Raji (cell line): ENCODE data around the gene ACADL.

ENCODE experiments used
- POLR2A ChIP-seq: IDR thresholded peaks from 2 replicates; pipeline ENCODE4 v1.6.1; 2011; ENCODE audit warnings: low read depth, low read length, control low read depth; ENCODE audit not compliant: insufficient read depth

Gene ACADL

GRCh38 chr2:210224941-210225672, at the start of gene ACADL:
TSS of gene ACADL (minus strand) at chr2:210225447. CDS start at chr2:210225263, 184 bp downstream.
- TF ChIP-seq POLR2A: no peak

- no peak for TF ChIP-seq POLR2A
Observed at GRCh38 chr2:210271300-210271699, 46.1 kb upstream of the ACADL start.

DNA sequence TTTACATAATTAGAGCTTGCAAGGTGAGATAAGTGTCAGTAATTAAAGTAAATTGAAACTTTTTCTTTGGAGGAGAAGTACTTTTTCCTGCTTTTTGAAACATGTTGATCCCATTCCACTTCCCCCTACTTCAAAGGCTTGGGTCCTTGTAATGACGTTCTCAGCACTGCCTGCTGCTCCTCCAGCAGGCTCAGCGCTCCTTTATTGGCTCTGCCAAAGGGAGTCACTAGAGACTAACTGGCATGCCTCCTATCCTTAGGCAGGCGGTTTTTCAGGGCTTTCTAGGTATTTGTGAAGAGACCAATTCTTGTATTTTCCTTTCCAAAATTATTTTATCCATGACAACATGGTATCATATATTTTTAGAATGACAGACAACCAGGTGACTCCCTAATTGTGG, 43.9 kb upstream of the ACADL start:
- TF ChIP-seq POLR2A: no peak

GRCh38 chr2:210268281-210268680, 43.0 kb upstream of the ACADL start:
- TF ChIP-seq POLR2A: no peak

DNA sequence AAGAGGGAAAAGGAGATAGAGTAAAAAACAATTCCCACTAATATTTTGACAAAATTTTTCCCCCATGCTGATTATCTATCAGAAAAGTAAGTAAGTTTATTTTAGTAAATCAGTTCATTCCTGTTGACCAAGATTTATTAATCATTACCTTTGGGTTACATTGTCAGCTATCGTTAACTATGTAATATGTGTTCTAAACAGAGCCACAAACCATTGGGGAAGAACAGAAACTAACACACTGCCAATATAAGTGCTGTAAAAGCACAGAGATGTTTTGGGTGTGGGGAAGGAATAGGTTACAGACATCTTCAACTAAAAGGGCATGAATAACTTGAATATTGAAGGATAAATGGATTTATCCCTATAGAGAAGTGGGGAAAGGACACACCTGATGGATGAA, 42.5 kb upstream of the ACADL start:
- no peak for TF ChIP-seq POLR2A

DNA sequence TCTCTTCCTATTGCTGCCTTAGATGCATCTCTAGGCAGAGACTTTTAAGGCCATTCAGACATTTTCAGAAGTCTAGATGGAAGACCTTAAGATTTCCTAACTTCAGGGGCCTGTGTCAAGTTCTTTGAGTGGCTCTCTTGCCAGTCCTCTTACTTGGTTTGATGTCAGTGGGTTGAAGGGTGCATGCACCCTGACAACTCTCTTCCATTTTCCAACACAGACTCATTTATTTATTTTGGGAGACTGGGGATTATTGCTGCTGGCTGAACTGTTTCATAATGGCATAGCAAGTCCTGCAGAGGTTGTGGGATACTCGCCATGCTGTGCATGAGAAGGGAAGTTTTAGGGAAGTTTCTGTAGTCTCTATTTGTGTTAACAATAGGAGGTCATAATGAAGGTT, 39.0 kb upstream of the ACADL start:
- TF ChIP-seq POLR2A: no peak

- TF ChIP-seq POLR2A: no peak
Observed at GRCh38 chr2:210263841-210264240, 38.6 kb upstream of the ACADL start.

GRCh38 chr2:210262036-210262435, 36.8 kb upstream of the ACADL start:
- no peak for TF ChIP-seq POLR2A

- no peak for TF ChIP-seq POLR2A
Observed at GRCh38 chr2:210259687-210260086, 34.4 kb upstream of the ACADL start.

DNA sequence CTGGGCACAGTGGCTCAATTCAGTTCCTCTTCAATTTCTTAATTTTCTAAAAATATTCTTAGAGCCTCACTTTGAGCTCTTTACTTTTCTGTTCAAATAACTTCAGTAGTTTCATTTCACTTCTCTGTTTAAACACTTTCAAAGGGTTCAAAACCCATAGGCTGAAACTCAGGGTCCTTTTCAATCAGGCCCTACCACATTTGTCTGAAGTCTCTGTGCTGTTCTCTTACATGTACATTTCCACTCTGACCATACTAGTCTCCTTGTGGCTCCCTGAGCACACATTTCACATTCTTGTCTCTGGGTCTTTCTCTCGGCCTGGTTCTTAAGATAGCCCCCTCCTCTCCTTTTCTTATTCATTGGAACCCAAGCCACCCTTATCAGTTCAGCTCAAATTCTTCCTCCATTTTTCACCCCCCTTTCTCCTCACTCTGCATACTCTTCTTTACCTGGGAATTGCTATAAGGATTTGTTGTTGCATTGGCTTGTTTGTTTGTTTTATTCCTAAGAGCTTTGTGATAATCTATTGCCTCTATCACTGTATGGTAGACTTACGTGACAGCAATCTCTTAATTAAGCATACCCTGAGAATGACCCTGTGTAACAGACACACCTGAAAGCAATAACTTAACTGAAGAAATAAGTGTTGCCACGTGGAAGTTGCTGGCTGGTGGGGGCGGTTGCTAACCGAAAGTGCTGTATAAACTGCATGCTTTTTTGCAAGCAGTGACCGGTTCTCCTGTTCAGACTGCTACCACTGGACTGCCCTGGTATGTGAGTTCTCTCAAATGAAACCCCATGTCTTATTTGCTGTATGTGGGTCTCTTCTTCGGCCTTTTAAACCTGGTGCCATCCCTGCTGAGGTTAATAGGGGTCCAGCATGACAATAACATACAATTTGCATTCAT, 27.7 kb upstream of the ACADL start:
- TF ChIP-seq POLR2A: no peak

DNA sequence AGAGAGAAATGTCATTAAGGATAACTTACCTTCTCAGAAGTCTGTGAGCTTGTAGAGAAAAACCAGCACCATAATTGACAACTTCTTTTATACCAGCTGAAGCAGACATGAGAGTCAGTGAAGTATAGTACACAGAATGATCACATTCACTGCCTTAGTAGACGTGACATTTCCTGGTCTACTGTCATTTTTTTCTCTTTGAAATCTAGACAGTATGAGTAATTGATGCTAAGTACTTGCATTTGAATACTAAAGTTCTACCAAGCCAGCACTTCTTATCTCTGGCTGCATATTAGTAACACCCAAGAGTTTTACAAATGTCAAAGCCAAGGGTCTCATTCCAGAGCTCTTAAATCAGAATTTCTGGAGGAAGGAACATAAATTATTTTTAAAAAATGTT, 25.4 kb upstream of the ACADL start:
- TF ChIP-seq POLR2A: no peak

DNA sequence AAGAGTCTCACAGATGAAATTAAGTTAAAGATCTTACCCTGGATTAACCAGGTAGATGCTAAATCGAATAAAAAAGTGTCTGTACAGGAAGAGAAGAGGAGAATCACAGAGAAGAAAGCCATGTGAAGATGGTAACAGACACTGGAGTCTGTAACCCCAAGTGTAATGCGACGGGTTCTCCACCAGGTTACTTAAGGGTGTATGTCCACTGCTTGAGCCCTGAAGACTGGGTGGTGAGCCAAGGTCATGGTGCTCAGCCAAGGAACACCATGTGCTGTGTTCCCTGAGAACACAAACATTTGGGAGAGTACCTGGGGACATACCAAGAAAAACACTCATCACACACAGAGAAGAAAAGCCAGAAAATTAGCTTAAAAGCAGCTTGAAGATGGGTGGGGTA, 8.2 kb upstream of the ACADL start:
- no peak for TF ChIP-seq POLR2A

DNA sequence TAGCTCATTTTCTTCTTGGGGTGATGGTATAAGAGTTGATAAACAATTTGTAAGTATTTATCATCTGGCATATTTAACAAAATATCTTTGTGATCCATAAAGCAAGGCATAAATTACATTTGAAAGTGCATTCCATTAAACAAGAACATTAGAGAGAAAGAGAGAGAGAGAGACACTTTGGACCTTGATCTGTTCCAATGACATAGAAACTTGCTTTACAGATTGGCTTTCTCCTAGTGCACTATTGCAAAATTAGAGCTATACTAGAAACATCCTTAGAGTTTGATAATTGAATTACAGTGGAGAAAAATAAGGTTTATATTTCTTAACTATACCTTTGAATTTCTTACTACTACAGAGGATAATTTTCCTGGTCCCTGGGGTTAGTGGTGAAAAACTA, 5.7 kb upstream of the ACADL start:
- no peak for TF ChIP-seq POLR2A

GRCh38 chr2:210230518-210230917, 5.3 kb upstream of the ACADL start:
- TF ChIP-seq POLR2A: no peak

GRCh38 chr2:210228586-210228985, 3.3 kb upstream of the ACADL start:
- no peak for TF ChIP-seq POLR2A
